Right lobe of liver (tissue), 4 donors: Measurements from ENCODE around the gene ACTRT2.
A peak's percentile ranks its signal among the peaks of the same experiment; 100 is the strongest.

Experiments
- POLR2A ChIP-seq: fragments of 450-650 bp; IDR thresholded peaks from one replicate; pipeline ENCODE4 v1.6.1; 2017; ENCODE audit warnings: antibody characterized with exemption, mild to moderate bottlenecking
- TF ChIP-seq, protein P1 (sequence below), 4 donors: fragments of 200-600 bp in 3 of 4; fragments of 450-650 bp in 1 of 4; IDR thresholded peaks; one replicate each; pipeline versions ENCODE4 v1.5.1 to v1.8.0; 2016 to 2022; ENCODE audit warnings: antibody characterized with exemption in 4 of 4, mild to moderate bottlenecking in 2 of 4
- donor health status: DM: no; HTN: no; CAD: no.
- donor health status: DM: no; HTN: no; CAD: no.
- donor health status: DM: no; HTN: yes; CAD: no.

DNA sequence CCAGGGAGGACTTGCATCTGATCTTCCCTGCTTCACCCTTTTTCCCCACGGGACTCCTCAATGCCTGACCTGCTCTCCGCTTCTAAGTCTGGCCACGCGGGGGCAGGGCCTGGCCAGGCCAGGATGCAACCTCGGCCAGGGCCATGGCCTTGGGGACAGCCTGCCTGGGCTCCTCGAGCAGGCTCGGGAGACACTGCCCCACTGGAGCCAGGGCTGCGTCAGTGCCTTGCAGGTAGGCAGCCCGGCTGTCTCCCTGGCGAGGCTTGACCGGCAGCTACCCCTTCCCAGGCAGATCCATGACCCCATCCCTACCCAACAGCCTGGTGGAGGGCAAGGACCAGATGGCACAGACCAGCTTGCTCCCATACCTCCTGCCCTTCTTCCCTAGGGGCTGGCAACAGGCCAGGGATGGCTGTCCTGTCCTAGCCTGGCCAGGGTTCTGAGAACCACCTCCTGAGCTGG, 45.0 kb downstream of the ACTRT2 start:
- TF ChIP-seq, protein P1, sequence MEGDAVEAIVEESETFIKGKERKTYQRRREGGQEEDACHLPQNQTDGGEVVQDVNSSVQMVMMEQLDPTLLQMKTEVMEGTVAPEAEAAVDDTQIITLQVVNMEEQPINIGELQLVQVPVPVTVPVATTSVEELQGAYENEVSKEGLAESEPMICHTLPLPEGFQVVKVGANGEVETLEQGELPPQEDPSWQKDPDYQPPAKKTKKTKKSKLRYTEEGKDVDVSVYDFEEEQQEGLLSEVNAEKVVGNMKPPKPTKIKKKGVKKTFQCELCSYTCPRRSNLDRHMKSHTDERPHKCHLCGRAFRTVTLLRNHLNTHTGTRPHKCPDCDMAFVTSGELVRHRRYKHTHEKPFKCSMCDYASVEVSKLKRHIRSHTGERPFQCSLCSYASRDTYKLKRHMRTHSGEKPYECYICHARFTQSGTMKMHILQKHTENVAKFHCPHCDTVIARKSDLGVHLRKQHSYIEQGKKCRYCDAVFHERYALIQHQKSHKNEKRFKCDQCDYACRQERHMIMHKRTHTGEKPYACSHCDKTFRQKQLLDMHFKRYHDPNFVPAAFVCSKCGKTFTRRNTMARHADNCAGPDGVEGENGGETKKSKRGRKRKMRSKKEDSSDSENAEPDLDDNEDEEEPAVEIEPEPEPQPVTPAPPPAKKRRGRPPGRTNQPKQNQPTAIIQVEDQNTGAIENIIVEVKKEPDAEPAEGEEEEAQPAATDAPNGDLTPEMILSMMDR (IDR thresholded peaks at IDR 0.05), result peak; percentile 48 to 76 (median 63)
- TF ChIP-seq POLR2A, result no peak
